Activated CD8-positive, alpha-beta memory T cell treated with anti-CD3 and anti-CD28 coated beads for 24 hours (primary cell): ENCODE results near the gene HECW1.
"Not testable (repeated sequence)": the region's sequence is repeated elsewhere in the genome, so short reads cannot be mapped to it uniquely, and the experiment has no call there.

Experiments used
- DNase-seq: peaks from one replicate; pipeline ENCODE4 v3.0.0-alpha.2; 2020

HECW1 gene

GRCh38 chr7:43314379-43315158, 202.1 kb downstream of the HECW1 start:
- no peak for DNase-seq

- DNase-seq, result no peak
These were observed 204.6 kb downstream of the HECW1 start for GRCh38 chr7:43317075-43317474.

- no peak for DNase-seq
These were observed 205.8 kb downstream of the HECW1 start for GRCh38 chr7:43318188-43318770.

GRCh38 chr7:43325595-43325994, 213.1 kb downstream of the HECW1 start:
- no peak for DNase-seq

GRCh38 chr7:43328336-43328735, 215.9 kb downstream of the HECW1 start:
- no peak for DNase-seq

- no peak for DNase-seq
These were observed 216.4 kb downstream of the HECW1 start for GRCh38 chr7:43328785-43329380.

GRCh38 chr7:43332193-43332796, 219.8 kb downstream of the HECW1 start:
- DNase-seq, result no peak

GRCh38 chr7:43337191-43337590, 224.7 kb downstream of the HECW1 start:
- no peak for DNase-seq

GRCh38 chr7:43337811-43338210, 225.4 kb downstream of the HECW1 start:
- no peak for DNase-seq

- DNase-seq, result no peak
These were observed 228.7 kb downstream of the HECW1 start for GRCh38 chr7:43341132-43341531.

- not testable (repeated sequence) for DNase-seq
These were observed 231.0 kb downstream of the HECW1 start for GRCh38 chr7:43343417-43343816.

- DNase-seq, result not testable (repeated sequence)
These were observed 233.2 kb downstream of the HECW1 start for GRCh38 chr7:43345696-43346095.

GRCh38 chr7:43351683-43352082, 239.2 kb downstream of the HECW1 start:
- DNase-seq, result no peak

- DNase-seq, result no peak
These were observed 241.5 kb downstream of the HECW1 start for GRCh38 chr7:43353902-43354301.

GRCh38 chr7:43362652-43363034, 250.2 kb downstream of the HECW1 start:
- DNase-seq, result no peak

GRCh38 chr7:43363035-43363791, 250.8 kb downstream of the HECW1 start:
- no peak for DNase-seq

GRCh38 chr7:43364391-43364790, 251.9 kb downstream of the HECW1 start:
- DNase-seq, result no peak

GRCh38 chr7:43372676-43373355, 260.4 kb downstream of the HECW1 start:
- DNase-seq, result no peak

- DNase-seq, result no peak
These were observed 264.9 kb downstream of the HECW1 start for GRCh38 chr7:43377196-43377960.

GRCh38 chr7:43379210-43379609, 266.8 kb downstream of the HECW1 start:
- no peak for DNase-seq

- DNase-seq, result no peak
These were observed 272.3 kb downstream of the HECW1 start for GRCh38 chr7:43384616-43385308.
